HPDE6-E6E7 (cell line): ENCODE data around the gene PLCG1.

Experiments
- DNase-seq: peaks from one replicate; pipeline ENCODE4 v3.0.0; 2011; ENCODE audit warnings: missing footprints; ENCODE audit errors: extremely low spot score

Gene PLCG1

DNA sequence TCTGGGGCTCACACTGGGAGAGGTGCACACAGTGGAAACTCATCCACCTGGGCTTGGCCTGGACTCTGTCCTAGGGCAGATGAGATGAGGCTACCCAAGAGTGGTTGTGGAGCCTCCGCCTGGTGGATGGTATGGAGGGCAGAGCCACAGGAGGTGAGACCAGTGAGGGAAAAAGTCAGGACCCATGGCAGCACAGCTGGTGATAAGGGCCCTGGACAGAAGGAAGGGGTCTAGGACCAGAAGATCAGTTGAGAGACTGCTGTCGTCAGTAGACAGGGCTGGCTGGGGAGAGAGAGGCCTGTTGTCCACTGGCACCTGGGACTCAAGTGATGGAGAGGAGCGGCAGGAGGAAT is 29.8 kb downstream of the PLCG1 start:
- DNase-seq = no peak

DNA sequence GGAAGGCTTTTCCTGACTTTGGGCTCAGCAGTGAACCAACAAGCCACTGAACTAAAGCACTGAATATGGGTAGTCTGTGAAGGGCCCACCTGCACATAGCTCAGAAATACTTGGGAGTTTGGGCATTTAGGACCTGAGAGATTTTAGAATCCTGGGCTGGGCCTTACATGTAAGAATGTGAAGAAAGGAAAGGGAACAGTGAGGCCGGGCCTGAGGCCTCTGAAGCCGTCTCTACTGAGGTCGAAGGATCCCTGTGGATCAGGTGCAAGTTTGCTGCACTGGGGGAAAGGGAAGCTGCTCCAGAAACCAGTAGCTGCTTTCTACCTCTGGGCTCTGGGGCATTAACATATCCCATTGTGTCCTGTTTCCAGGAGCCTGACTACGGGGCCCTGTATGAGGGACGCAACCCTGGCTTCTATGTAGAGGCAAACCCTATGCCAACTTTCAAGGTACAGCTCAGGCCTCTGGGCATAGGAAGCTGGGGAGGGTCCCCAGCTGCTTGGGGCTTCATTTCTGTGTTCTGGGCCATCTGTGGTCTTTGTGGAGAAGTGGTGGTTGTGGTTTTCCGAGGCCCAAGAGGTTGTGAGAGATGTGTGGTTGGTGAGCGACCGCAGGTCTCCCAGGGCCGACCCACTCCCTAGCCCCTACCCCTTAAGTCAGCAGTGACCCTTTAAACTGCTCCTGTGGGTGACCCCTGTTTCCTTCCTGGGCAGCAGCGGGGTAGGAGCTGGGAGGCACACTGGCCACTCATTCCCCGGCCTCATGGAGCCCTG is 30.3 kb downstream of the PLCG1 start:
- no peak for DNase-seq

DNA sequence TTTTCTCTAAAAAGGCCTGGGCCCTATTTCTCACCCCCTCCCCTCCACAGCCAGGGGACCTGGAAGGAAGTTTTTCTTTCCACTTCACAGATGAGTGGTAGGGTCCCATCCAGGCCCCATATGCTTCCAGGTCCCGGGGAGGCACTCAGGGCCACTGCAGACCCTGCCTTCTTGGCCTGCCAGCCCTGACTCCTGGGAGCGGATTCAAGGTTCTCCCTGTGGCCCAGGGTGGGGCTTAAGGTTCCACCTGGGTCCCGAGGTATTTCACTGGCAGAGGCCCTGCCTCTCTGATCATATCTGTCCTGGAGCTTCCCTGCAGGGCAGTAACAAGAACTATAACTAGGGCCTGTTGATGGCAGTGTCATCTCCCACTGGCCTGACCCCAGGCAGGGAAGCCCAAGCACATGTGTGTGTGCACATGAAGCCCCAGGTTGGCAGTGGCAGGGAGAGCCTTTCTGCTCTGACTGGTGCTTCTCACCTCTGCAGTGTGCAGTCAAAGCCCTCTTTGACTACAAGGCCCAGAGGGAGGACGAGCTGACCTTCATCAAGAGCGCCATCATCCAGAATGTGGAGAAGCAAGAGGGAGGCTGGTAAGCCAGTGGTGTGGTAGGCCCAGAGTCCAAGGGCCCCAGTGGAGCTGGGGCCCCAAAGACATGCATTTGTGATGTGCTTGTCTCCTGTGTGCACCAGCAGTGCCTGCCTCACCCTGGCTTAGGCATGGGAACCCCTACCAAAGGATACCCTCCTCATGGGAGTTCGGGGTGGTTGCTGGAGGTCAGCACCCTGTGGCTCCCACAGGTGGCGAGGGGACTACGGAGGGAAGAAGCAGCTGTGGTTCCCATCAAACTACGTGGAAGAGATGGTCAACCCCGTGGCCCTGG is 31.2 kb downstream of the PLCG1 start:
- DNase-seq = no peak

DNA sequence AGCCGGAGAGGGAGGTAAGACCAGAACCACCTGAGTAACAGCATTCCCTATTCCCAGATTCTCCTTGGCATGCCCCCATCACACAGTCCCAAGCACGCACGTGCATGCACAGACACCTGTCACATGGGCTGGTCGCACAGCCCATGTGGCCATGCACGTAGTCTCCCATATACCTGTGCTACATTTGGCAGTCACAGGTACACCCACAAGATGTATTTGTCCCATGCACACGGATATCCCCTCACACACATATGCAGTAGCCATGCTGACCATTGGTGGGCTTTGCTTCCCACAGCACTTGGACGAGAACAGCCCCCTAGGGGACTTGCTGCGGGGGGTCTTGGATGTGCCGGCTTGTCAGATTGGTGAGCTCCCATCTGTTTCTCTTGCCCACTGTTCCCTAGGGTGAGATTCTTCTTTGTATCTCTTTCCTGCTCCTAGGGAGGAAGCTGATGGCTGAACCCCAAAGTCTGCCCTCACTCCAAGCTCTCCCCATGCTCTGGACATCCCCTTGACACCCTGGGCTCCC is 31.9 kb downstream of the PLCG1 start:
- DNase-seq = no peak

DNA sequence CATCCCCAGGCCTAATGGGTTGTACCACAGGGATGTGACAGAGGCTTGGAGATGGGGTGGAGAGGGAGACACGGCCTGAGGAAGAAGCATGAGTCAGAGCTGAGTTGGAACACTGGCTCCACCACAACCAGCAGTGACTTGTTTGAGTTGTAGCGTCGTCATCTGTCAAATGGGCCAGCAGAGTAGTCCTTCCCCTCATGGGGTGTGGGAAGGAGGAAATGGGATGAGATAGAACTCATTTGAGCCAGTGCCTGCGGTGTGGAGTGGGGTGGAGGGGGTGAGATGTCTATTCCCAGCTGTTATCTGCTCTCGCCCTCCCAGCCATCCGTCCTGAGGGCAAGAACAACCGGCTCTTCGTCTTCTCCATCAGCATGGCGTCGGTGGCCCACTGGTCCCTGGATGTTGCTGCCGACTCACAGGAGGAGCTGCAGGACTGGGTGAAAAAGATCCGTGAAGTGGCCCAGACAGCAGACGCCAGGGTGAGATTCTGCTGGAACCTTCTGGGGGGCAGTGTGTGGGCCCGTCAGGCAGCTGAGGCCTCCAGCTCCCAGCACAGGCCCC is 32.5 kb downstream of the PLCG1 start:
- peak; percentile 76 for DNase-seq

DNA sequence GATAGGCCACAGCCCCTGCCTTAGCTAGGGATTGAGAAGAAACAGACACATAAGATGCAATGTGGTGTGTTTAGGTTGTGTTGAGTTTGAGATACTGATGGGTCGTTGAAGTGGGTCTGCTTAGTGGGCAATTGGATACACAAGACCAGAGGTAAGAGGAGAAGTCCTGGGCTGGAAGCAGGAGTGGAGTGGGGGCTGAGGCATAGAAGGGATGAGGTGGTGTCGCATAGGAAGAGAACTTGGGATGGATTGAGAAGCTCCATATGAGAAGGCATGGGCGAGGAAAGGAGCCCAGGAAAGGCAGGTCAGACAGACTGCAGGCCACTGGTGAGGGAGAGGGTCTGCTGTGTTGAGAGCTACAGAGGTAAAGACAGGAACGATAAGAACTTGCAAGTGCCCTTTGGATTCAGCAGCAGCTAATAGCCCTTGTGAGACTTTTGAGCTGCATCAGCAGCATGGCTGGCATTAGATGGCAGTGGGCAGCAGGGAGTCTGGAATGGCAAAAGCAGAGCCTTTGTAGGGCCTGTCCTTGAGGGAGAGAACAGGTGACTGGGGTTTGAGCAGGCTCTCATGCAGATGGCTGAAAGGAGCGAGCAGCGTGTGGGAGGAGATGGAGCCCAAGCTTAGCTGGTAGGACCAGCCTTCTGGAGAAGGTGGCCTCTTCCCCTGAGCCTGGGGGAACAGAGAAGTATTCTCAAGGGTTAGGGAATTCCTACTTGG is 33.2 kb downstream of the PLCG1 start:
- no peak for DNase-seq

DNA sequence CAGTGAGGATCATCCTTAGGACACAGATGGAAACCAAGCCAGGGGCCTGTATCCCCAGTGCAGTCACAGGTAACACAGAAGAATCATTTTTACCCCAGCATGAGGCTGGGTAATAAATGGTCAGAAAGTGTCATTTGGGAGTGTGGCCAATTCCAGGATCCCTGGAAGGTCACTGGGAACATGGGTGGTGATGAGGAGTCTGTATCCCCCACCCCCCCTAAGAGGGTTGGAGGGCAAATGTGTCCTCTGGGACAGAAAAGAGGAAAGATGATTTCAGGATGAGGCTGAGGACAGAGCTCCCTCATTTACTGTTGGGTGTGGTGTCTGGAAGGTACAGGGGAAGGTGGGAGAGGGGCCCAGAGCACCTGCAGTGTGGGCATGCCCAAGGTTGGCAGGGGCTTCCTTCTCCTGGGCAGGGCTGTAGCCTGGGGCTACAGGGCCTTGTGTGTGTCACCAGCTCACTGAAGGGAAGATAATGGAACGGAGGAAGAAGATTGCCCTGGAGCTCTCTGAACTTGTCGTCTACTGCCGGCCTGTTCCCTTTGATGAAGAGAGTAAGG is 34.5 kb downstream of the PLCG1 start:
- no peak for DNase-seq

DNA sequence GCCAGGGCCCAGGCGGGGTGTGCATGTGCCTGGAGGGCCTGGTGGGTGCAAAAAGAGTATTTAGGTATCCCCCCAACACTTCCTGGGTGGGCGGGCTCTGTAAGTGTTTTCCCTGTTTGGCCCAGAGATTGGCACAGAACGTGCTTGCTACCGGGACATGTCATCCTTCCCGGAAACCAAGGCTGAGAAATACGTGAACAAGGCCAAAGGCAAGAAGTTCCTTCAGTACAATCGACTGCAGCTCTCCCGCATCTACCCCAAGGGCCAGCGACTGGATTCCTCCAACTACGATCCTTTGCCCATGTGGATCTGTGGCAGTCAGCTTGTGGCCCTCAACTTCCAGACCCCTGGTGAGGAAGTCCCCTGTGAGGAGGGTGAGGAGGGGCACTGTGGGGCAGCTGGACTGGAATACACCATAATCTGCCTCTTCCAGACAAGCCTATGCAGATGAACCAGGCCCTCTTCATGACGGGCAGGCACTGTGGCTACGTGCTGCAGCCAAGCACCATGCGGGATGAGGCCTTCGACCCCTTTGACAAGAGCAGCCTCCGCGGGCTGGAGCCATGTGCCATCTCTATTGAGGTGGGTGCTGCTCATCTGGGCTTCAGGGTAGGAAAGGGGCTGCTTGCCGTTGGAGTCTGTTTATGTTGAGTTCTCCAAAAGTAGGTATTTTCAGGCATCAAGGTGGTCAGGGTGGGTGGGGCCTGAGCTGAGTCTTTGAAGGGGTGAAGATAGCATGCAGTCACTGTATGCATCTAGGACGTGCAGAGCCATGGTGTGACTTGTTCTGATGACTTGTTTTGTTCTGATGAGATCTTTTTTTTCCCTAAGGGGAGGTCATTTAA is 35.2 kb downstream of the PLCG1 start:
- DNase-seq = no peak

DNA sequence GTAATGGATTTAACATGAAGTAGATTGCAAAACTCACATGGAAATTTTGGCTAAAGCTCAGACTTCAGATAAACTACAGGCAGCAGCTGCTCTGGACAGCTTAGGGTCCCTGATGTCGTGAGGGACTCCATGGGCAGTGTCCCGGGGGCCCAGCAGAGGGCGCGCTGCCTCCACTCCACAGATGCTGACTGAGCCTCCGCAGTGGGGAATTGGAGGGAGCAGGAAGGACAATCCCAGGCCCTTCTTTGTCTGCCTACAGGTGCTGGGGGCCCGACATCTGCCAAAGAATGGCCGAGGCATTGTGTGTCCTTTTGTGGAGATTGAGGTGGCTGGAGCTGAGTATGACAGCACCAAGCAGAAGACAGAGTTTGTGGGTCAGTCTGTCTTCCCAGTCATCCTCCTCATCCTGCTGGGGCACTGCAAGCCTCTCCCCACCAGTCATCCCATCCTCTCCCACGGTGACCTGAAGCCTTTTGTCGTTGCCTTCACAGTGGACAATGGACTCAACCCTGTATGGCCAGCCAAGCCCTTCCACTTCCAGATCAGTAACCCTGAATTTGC is 35.9 kb downstream of the PLCG1 start:
- DNase-seq = peak; percentile 87

DNA sequence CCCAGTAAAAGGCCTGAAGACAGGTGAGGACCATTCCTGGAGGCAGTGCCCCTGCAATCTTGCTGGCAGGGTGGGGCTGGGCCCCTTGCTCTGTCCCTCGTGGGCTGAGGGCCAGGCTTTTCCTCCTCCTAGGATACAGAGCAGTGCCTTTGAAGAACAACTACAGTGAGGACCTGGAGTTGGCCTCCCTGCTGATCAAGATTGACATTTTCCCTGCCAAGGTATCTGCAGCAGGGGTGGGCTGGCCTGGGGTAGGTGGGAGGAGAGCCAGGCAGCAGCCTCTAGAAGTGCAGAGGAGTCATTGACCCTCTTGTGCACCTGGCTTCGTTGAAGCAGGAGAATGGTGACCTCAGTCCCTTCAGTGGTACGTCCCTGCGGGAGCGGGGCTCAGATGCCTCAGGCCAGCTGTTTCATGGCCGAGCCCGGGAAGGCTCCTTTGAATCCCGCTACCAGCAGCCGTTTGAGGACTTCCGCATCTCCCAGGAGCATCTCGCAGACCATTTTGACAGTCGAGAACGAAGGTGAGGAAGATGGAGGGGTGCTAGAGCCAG is 36.5 kb downstream of the PLCG1 start:
- DNase-seq = no peak

DNA sequence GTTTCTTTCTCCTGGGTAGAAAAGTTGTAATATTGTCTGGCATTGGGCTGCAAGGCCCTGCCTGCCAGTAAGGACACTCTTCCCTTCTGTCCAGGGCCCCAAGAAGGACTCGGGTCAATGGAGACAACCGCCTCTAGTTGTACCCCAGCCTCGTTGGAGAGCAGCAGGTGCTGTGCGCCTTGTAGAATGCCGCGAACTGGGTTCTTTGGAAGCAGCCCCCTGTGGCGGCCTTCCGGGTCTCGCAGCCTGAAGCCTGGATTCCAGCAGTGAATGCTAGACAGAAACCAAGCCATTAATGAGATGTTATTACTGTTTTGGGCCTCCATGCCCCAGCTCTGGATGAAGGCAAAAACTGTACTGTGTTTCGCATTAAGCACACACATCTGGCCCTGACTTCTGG is 37.0 kb downstream of the PLCG1 start:
- no peak for DNase-seq

DNA sequence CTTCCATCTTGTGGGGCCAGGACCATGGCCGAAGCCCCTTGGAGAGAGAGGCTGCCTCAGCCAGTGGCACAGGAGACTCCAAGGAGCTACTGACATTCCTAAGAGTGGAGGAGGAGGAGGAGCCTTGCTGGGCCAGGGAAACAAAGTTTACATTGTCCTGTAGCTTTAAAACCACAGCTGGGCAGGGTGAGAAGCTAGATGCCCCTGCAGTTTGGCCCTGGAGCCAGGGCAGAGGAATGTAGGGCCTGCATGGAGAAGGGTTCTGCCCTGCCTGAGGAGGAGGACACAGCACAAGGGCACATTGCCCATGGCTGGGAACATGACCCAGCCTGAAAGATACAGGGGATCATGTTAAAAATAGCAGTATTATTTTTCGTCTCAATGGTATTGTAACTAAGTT is 37.4 kb downstream of the PLCG1 start:
- DNase-seq = no peak

DNA sequence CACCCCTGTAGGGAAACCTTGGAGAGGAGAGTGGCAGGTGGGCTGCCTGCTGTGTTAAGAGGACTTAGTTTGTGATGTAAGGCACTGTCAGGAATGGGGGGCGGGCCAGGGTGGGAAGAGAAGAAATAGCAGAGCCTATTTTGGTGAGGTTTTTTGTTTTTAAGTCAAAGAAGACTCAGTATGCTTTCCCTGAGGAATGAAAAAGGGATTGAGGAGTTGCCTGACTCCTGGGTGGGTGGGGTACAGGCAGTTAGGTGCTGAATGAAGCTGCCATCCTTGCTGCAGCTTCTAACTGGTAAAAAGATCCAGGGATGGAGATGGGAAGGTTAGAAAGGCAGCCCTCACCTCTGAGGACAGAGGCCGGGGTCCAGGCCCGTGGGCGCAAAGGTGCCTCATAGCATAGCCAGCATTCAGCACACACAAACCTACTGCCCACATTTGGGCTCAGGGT is 37.9 kb downstream of the PLCG1 start:
- DNase-seq = no peak

DNA sequence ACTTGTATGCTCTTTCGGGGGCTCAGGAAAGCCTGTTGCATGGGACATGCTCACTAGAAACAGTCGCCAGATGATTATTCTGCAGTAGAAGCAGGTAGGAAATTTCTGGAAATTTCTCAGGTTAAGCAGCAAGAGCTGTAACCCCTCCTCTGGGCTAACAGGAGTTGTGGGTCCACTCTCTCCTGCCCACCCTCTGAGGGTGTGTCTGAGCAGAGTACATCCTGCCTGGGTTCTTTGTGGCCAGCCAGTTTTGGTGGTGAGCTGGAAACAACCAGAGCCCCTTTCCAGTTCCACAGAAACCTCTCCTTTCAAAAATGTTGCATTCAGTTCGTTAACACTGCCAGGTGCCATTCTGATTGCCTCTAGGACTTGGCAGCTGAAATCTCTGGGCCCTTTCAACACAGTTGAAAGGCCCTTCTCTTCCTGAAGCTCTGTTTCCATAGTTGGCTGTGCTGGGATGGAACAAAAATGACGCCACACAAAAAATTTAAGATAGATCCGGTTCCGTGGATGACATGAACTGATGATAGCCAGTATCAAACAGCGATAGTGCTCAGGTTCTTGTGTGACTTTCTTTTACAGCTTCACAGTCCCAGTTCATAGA is 38.5 kb downstream of the PLCG1 start:
- no peak for DNase-seq

DNA sequence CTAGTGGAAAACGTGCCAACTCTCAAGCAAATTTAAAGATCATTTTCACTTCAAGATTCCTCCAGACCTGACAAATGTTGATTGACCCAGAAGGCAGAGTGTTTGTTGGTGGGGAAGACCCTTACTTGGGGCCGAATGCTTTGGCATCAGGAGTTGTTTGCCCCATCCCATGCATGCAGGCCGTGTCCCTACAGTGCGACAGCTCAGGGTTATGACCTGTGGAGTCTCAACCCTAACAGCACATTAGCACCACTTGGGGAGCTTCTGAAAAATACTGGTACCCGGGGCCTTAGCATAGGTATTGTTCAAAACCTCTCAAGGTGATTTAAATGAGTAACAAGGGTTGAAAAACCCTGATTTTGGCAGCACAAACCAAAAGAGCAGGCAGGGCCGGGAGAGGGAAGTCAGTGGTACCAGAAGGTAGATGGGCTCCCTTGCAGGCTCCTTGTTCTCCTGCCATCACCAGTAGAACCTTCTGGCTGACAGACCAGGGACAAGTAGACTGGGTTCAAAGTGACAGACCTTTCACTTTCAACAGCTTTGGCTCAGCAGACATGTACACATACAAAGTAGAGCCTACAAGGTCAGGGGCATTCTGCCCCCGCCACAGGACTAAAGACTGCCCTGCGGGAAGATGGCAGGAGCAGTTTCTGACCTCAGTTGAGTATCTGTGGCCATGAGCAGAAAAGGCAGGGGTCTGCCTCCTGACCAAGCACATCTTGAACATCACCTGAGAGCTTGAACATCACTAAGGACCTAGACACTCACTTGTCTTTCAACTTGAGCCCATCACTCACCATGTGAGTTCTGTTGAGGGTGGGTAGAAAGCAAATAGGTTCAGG is 39.6 kb downstream of the PLCG1 start:
- no peak for DNase-seq

DNA sequence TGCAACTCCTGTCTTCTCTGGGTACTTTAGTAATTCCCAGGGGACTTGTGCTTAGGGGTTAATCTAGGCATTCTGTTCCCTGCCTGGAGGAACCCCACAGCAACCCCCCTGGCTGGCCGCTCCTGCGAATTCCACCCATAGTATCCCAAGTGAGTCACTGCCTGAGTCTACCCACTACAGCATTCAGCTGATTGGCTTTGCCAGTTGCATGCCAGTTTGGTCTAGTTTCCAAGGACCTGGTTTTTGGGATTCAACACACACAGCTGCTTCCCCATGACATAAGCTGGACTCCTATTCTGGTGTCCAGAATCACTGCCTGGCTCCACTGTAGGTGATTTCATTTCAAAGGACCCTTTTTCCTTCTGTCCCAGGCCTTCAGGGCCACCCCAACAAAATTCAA is 40.3 kb downstream of the PLCG1 start:
- peak; percentile 87 for DNase-seq

DNA sequence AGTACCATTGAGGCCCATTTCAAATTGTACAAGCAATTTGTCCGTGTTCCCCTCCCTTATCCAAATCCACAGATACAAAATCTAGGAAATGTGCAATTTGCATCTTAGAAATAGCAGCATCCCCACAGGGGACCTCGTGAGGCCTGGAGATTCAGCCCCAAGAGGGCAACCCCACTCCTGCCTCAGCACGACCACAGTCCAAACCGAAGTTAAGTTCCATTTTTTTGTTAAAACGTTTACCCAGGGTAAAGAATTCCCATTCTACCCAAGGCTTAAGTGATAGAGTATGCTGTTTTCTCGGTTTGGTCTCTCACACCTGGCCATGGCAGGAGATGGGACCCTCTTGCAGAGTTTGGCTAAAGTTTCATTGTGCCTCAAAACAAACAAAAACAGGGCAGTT is 41.2 kb downstream of the PLCG1 start:
- DNase-seq = no peak

DNA sequence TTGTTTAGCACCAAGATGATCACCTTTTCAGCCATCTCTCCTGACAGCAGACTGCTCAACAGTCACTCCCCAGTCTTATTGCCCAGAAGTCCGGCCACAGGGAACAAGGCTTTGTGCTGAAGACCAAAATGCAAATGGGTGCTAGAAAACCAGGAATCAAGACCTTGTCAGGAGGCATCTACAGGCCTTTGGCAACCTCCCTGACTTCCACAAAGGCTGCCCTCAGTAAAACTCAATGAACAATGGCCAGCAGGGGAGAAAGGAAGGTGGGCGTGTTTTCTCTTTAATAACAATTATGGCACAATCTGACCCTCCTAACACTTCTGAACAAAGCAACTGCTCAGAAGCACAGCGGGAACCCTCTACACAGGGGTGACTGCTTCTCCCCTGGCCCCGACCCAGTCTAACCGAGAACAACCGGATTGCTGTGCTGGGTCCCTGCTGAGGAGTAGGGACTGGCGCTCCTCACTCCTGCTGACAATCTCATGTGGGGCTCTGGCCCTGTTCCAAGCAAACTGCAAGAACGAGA is 41.6 kb downstream of the PLCG1 start:
- no peak for DNase-seq
